ENCODE measurements around the gene ZNF783.

DNA sequence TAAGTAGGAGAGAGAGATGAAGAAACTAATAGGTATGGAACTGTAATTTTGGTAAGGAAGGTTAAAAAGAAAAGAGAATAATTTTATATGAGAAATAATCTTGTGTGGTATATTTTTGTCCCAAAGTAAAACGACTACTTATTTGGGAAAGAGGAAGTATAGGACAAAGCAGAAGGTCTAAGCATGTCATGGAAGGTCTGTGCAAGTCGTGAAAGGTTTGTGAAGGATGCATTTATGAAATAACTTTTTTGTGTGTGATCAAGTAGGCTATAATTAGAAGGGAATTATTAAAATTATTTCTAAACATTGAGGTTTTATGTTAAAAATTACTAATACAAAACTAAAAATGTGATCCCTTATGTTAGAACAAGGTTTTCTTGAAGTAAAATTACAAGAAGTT is 63.3 kb downstream of the ZNF783 start:
- TF ChIP-seq FOXM1 (IDR thresholded peaks at IDR 0.05; ENCODE audit: borderline replicate concordance) (no peak), NFRKB (IDR thresholded peaks at IDR 0.05) (no peak), FOXK2 (IDR thresholded peaks at IDR 0.05) (no peak), BHLHE40 (IDR thresholded peaks at IDR 0.05; ENCODE audit: borderline replicate concordance) (no peak), SUZ12 (IDR thresholded peaks at IDR 0.05) (no peak), ARNT (IDR thresholded peaks at IDR 0.05) (no peak), SP1 (IDR thresholded peaks at IDR 0.05) (no peak), FOXA1 (IDR thresholded peaks at IDR 0.05) (no peak)
- TF ChIP-seq, protein P1, sequence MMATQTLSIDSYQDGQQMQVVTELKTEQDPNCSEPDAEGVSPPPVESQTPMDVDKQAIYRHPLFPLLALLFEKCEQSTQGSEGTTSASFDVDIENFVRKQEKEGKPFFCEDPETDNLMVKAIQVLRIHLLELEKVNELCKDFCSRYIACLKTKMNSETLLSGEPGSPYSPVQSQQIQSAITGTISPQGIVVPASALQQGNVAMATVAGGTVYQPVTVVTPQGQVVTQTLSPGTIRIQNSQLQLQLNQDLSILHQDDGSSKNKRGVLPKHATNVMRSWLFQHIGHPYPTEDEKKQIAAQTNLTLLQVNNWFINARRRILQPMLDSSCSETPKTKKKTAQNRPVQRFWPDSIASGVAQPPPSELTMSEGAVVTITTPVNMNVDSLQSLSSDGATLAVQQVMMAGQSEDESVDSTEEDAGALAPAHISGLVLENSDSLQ (IDR thresholded peaks at IDR 0.05): no peak

Measured in HEK293T (cell line).